Kidney (tissue), 14 donors: ENCODE data around the gene VCL. TPM values are rescaled to one million over a fixed set of nuclear protein-coding genes. Genes with fewer than 3 reads are reported as not detected.
"Not testable (repeated sequence)": the region's sequence is repeated elsewhere in the genome, so short reads cannot be mapped to it uniquely, and the experiment has no call there.

Experiments used
- DNase-seq, 5 donors: peaks; one replicate each; pipeline ENCODE4 v3.0.0-alpha.2; 2013 to 2020
- FAIRE-seq: peaks from 2 replicates; lab custom pipeline; 2012; peaks lifted over from hg19 to GRCh38; lab: Jason Lieb, UNC
- H3K27ac ChIP-seq, 2 donors: one replicate each; pipeline ENCODE4 v1.7.0; 2013; ENCODE audit warnings: low read depth in 2 of 2, low read length in 2 of 2, inconsistent platforms in 1 of 2
- H3K27me3 ChIP-seq: one replicate; pipeline ENCODE4 v1.7.1; 2013; ENCODE audit warnings: low read length, inconsistent platforms; ENCODE audit not compliant: control insufficient read depth, insufficient read depth
- H3K36me3 ChIP-seq, 3 donors: one replicate each; pipeline versions ENCODE4 v1.7.0 to v1.7.1; 2013; ENCODE audit warnings: low read length in 3 of 3, control low read depth in 1 of 3, inconsistent platforms in 1 of 3; ENCODE audit not compliant: insufficient read depth in 3 of 3, control insufficient read depth in 2 of 3
- H3K4me1 ChIP-seq, 3 donors: one replicate each; pipeline versions ENCODE4 v1.7.0 to v1.7.1; 2013; ENCODE audit warnings: low read length in 3 of 3, inconsistent platforms in 1 of 3, low read depth in 1 of 3; ENCODE audit not compliant: control insufficient read depth in 2 of 3, insufficient read depth in 2 of 3
- H3K4me3 ChIP-seq, 3 donors: one replicate each; pipeline versions ENCODE4 v1.7.0 to v1.8.1; 2013; ENCODE audit warnings: low read length in 3 of 3, control low read depth in 1 of 3, inconsistent platforms in 1 of 3
- H3K9ac ChIP-seq, 3 donors: one replicate each; pipeline versions ENCODE4 v1.7.0 to v1.7.1; 2013; ENCODE audit warnings: low read length in 3 of 3, control low read depth in 1 of 3, inconsistent platforms in 1 of 3
- H3K9me3 ChIP-seq, 3 donors: one replicate each; pipeline versions ENCODE4 v1.7.0 to v1.7.1; 2013; ENCODE audit warnings: low read length in 3 of 3, control low read depth in 1 of 3, inconsistent platforms in 1 of 3; ENCODE audit not compliant: control insufficient read depth in 2 of 3, insufficient read depth in 1 of 3
- CTCF ChIP-seq: IDR thresholded peaks from 3 replicates; pipeline ENCODE4 v1.5.1; 2012; ENCODE audit warnings: mild to moderate bottlenecking, moderate library complexity, borderline replicate concordance; ENCODE audit not compliant: insufficient read depth; ENCODE audit errors: extremely low read depth
- intact Hi-C: fragments of 100-400 bp; cut with DNase I; formaldehyde crosslinking; loops from one replicate; pipeline ENCODE4 v1.11.1; 2022
- polyA plus RNA-seq: library from polyadenylated mRNA; stranded (reverse); fragments of 350-450 nt; fragmentation: Illumina TruSeq; extraction: RNeasy Lipid Tissue Mini Kit (QIAGEN cat#74804); gene quantifications from one replicate; pipeline ENCODE4 v1.2.3, GENCODE V29; 2014; ENCODE audit warnings: low read depth, low replicate concordance; ENCODE audit not compliant: insufficient read depth
- total RNA-seq: library from RNA; stranded (reverse); fragmentation: NEBNext Ultra II Directional; extraction: Animal tissue kit (Norgen Biotek cat#: 25700); gene quantifications from one replicate; pipeline ENCODE4 v1.2.1, GENCODE V29; 2021
- donor health status: control.
- donor health status: control.
- donor health status: control.
- donor health status: control.
- donor health status: control.
- donor health status: DM: yes; HTN: yes; CAD: no.
- donor health status: Normal renal cell carcinoma (clear cell type).

Gene VCL
- total and polyA plus RNA-seq, 2 donors from 2014 or later: 23.8 to 167 TPM

- Histone ChIP-seq H3K27me3 (no peaks in the 10 kb centered on the region), H3K36me3 (no peaks in the 10 kb centered on the region), H3K9ac (no peak overlapping the region), H3K4me3 (no peak overlapping the region), H3K27ac (no peak overlapping the region), H3K4me1 (peaks cover 0 to 16% (median 6%) of the 10 kb centered on the region in 3 donors), H3K9me3 (no peaks in the 10 kb centered on the region)
- FAIRE-seq (no peak), DNase-seq (no peak)
- no peak for TF ChIP-seq CTCF
- intact Hi-C loops: no loop called here
Observed at GRCh38 chr10:74012480-74012879, 14.6 kb downstream of the VCL start.

GRCh38 chr10:74013004-74013403, 15.1 kb downstream of the VCL start:
- Histone ChIP-seq H3K4me3 (no peak overlapping the region), H3K9ac (no peak overlapping the region), H3K4me1 (peaks cover 0 to 16% (median 6%) of the 10 kb centered on the region in 3 donors), H3K36me3 (no peaks in the 10 kb centered on the region), H3K27ac (no peak overlapping the region), H3K27me3 (no peaks in the 10 kb centered on the region), H3K9me3 (no peaks in the 10 kb centered on the region)
- FAIRE-seq (no peak), DNase-seq (no peak)
- TF ChIP-seq CTCF: no peak
- intact Hi-C loops: no loop called here

- intact Hi-C loops, DNase-seq, H3K9me3 ChIP-seq, H3K4me3 ChIP-seq, H3K27ac ChIP-seq, H3K27me3 ChIP-seq, H3K36me3 ChIP-seq, FAIRE-seq, H3K9ac ChIP-seq: not testable (repeated sequence)
- H3K4me1 ChIP-seq: peaks cover 0 to 16% (median 6%) of the 10 kb centered on the region in 3 donors
Observed at GRCh38 chr10:74014574-74014973, 16.7 kb downstream of the VCL start.

- intact Hi-C loops: no loop called here
- H3K9me3 ChIP-seq: no peaks in the 10 kb centered on the region
- no peak overlapping the region for H3K4me3 ChIP-seq
- H3K9ac ChIP-seq: no peak overlapping the region
- TF ChIP-seq CTCF: no peak
- FAIRE-seq (no peak), DNase-seq (no peak)
- H3K27me3 ChIP-seq: no peaks in the 10 kb centered on the region
- no peaks in the 10 kb centered on the region for H3K36me3 ChIP-seq
- H3K4me1 ChIP-seq: peaks cover 0 to 2% (median 0%) of the 10 kb centered on the region in 3 donors
- no peak overlapping the region for H3K27ac ChIP-seq
Observed at GRCh38 chr10:74018241-74018640, 20.3 kb downstream of the VCL start.
